HepG2 (cell line): ENCODE results near the gene MC1R. TPM values are rescaled to one million over a fixed set of nuclear protein-coding genes. Genes with fewer than 3 reads are reported as not detected.

Source experiments
- DPF2 ChIP-seq: sonication (generic); formaldehyde crosslinking; IDR thresholded peaks from 2 replicates; pipeline ENCODE4 v1.4.0; 2020; ENCODE audit warnings: mild to moderate bottlenecking, low read depth, missing genetic modification reagents, borderline replicate concordance
- ELF3 ChIP-seq: IDR thresholded peaks from 2 replicates; pipeline ENCODE4 v1.6.1; 2016; ENCODE audit warnings: missing genetic modification reagents, missing compliant biosample characterization
- KAT8 ChIP-seq: IDR thresholded peaks from 2 replicates; pipeline ENCODE4 v1.6.1; 2016; ENCODE audit warnings: missing genetic modification reagents, missing compliant biosample characterization
- MAFF ChIP-seq: IDR thresholded peaks from 2 replicates; pipeline ENCODE4 v1.6.1; 2011; ENCODE audit warnings: low read depth, low read length, improper control_type of control experiment
- NFE2L1 ChIP-seq: sonication (generic); formaldehyde crosslinking; IDR thresholded peaks from 2 replicates; pipeline ENCODE4 v1.4.0; 2020; ENCODE audit warnings: missing genetic modification reagents, mild to moderate bottlenecking, borderline replicate concordance
- NKX3-1 ChIP-seq: sonication (generic); formaldehyde crosslinking; IDR thresholded peaks from 2 replicates; pipeline ENCODE4 v1.5.0; 2020; ENCODE audit warnings: missing genetic modification reagents
- NPAS2 ChIP-seq: sonication (generic); formaldehyde crosslinking; IDR thresholded peaks from 2 replicates; pipeline ENCODE4 v1.8.0; 2022; ENCODE audit warnings: mild to moderate bottlenecking, missing genetic modification reagents, borderline replicate concordance
- SP140L ChIP-seq: sonication (generic); formaldehyde crosslinking; IDR thresholded peaks from 2 replicates; pipeline ENCODE4 v1.4.0; 2020; ENCODE audit warnings: missing genetic modification reagents, borderline replicate concordance
- SPEN ChIP-seq: sonication (generic); formaldehyde crosslinking; IDR thresholded peaks from 2 replicates; pipeline ENCODE4 v1.5.1; 2020; ENCODE audit warnings: low read depth, mild to moderate bottlenecking, missing genetic modification reagents
- STAG1 ChIP-seq: sonication (generic); formaldehyde crosslinking; IDR thresholded peaks from 2 replicates; pipeline ENCODE4 v1.4.0; 2020; ENCODE audit warnings: missing genetic modification reagents
- ZBTB46 ChIP-seq: sonication (generic); formaldehyde crosslinking; IDR thresholded peaks from 2 replicates; pipeline ENCODE4 v1.4.0; 2020; ENCODE audit warnings: mild to moderate bottlenecking, missing genetic modification reagents, borderline replicate concordance
- ZMYM2 ChIP-seq: sonication (generic); formaldehyde crosslinking; IDR thresholded peaks from 2 replicates; pipeline ENCODE4 v1.8.0; 2022; ENCODE audit warnings: mild to moderate bottlenecking, missing genetic modification reagents
- ZNF580 ChIP-seq: IDR thresholded peaks from 2 replicates; pipeline ENCODE4 v1.6.1; 2016; ENCODE audit warnings: low read depth, borderline replicate concordance
- ZNF615 ChIP-seq: sonication (generic); formaldehyde crosslinking; IDR thresholded peaks from 2 replicates; pipeline ENCODE4 v1.5.0; 2020; ENCODE audit warnings: mild to moderate bottlenecking, missing genetic modification reagents, borderline replicate concordance
- ZNF879 ChIP-seq: sonication (generic); formaldehyde crosslinking; IDR thresholded peaks from 2 replicates; pipeline ENCODE4 v1.8.1; 2023; ENCODE audit warnings: missing genetic modification reagents
- ZNF883 ChIP-seq: sonication (generic); formaldehyde crosslinking; IDR thresholded peaks from 2 replicates; pipeline ENCODE4 v1.5.1; 2020; ENCODE audit warnings: mild to moderate bottlenecking, missing genetic modification reagents; ENCODE audit errors: not compliant biosample characterization
- polyA plus RNA-seq, 8 experiments: library from polyadenylated mRNA; depleted of rRNA in 3 of 8; stranded (reverse) in 7 of 8; unstranded in 1 of 8; fragments of >200 nt; fragmentation: Illumina TruSeq in 4 of 8; extraction: Trizol in 4 of 8; gene quantifications; 2 replicates each; pipeline versions ENCODE4 v1.2.1 to v1.2.3, GENCODE V29; 2011 to 2016; ENCODE audit warnings: low read depth in 4 of 8, missing spikeins in 1 of 8, mixed read lengths in 1 of 8; ENCODE audit not compliant: insufficient read depth in 1 of 8
- total RNA-seq, 5 experiments: library from RNA; depleted of rRNA; stranded (reverse); fragments of >200 nt; fragmentation: Illumina TruSeq; extraction: Trizol; gene quantifications; 2 replicates each; pipeline ENCODE4 v1.2.3, GENCODE V29; 2016; ENCODE audit warnings: low read depth in 1 of 5
- TF ChIP-seq, protein P1 (sequence below): sonication (generic); formaldehyde crosslinking; conservative IDR thresholded peaks from 2 replicates; pipeline ENCODE4 v1.4.0; 2020; ENCODE audit warnings: missing genetic modification reagents
- TF ChIP-seq, protein P2 (sequence below): sonication (generic); formaldehyde crosslinking; IDR thresholded peaks from 2 replicates; pipeline ENCODE4 v1.4.0; 2020; ENCODE audit warnings: missing genetic modification reagents, borderline replicate concordance
- TF ChIP-seq, protein P3 (sequence below): sonication (generic); formaldehyde crosslinking; IDR thresholded peaks from 2 replicates; pipeline ENCODE4 v1.5.0; 2020; ENCODE audit warnings: missing genetic modification reagents

Gene MC1R
- total and polyA plus RNA-seq, 2 of the 13 experiments (the other 11 are each of a cell fraction or from before 2014, with no cell fraction given) = 9.1 to 14.8 TPM

DNA sequence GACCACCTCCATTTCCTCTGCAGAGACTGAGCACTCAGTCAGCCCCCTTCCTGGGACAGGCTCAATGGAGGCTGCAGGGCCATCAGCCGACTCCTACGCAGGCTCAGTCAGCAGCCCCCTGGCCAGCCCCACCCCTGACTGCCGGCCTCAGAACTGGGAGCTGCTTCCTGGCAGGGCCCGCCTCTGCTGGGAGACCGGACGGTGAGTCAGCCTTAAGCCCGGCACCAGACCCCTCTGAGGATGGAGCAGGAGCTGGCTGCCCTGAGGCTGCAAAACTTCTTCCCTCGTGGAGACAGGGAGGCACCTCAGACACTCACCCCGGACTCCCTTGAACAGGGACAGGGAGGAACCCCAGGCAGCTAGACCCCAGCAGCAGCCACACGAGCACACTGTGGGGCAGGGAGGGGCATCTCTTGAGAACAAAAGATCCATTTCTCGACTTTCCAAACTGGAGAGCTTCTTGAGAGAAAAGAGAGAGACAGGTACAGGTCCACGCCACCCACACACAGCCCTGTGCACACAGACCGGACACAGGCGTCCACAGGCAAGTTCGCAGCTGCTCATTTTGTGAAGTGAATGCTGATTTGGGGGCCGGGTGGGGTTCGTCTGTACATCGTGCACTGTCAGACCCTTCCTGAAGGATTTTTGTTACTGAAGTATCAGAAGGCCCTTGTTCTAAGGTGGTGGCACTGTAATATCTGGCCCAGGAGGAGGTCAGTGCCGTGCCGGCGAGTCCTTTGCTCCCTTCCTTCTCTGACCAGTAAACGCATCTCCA lies 3.2 kb downstream of the MC1R start (continued):
- TF ChIP-seq, protein P1, sequence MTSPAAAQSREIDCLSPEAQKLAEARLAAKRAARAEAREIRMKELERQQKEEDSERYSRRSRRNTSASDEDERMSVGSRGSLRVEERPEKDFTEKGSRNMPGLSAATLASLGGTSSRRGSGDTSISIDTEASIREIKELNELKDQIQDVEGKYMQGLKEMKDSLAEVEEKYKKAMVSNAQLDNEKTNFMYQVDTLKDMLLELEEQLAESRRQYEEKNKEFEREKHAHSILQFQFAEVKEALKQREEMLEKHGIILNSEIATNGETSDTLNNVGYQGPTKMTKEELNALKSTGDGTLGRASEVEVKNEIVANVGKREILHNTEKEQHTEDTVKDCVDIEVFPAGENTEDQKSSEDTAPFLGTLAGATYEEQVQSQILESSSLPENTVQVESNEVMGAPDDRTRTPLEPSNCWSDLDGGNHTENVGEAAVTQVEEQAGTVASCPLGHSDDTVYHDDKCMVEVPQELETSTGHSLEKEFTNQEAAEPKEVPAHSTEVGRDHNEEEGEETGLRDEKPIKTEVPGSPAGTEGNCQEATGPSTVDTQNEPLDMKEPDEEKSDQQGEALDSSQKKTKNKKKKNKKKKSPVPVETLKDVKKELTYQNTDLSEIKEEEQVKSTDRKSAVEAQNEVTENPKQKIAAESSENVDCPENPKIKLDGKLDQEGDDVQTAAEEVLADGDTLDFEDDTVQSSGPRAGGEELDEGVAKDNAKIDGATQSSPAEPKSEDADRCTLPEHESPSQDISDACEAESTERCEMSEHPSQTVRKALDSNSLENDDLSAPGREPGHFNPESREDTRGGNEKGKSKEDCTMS = no peak; the same call in 1 of the 2 replicates
- peak; percentile 66; the same call in 1 of the 2 replicates for TF ChIP-seq SPEN
- TF ChIP-seq DPF2 = peak; percentile 19; the same call in 1 of the 2 replicates
- peak; percentile 76; the same call in 1 of the 2 replicates for TF ChIP-seq NFE2L1 (CRISPR knock-in tag)
- no peak for TF ChIP-seq ZBTB46 (CRISPR knock-in tag)
- peak; percentile 68 for TF ChIP-seq KAT8 (CRISPR knock-in tag)
- TF ChIP-seq ZMYM2 (CRISPR knock-in tag) = 0 out of 2 replicates have a peak, but pooled peaks have one; percentile 53
- TF ChIP-seq ZNF580 = peak; percentile 60
- TF ChIP-seq ELF3 (CRISPR knock-in tag) = peak; percentile 72; the same call in 1 of the 2 replicates
- peak; percentile 35; the same call in 1 of the 2 replicates for TF ChIP-seq MAFF
- TF ChIP-seq, protein P2, sequence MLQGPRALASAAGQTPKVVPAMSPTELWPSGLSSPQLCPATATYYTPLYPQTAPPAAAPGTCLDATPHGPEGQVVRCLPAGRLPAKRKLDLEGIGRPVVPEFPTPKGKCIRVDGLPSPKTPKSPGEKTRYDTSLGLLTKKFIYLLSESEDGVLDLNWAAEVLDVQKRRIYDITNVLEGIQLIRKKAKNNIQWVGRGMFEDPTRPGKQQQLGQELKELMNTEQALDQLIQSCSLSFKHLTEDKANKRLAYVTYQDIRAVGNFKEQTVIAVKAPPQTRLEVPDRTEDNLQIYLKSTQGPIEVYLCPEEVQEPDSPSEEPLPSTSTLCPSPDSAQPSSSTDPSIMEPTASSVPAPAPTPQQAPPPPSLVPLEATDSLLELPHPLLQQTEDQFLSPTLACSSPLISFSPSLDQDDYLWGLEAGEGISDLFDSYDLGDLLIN (CRISPR knock-in tag) = no peak
- peak; percentile 95 for TF ChIP-seq ZNF615 (CRISPR knock-in tag)
- no peak for TF ChIP-seq SP140L (CRISPR knock-in tag)
- TF ChIP-seq STAG1 (CRISPR knock-in tag) = 0 out of 2 replicates have a peak, but pooled peaks have one; percentile 12
- TF ChIP-seq ZNF883 (CRISPR knock-in tag) = no peak
- no peak for TF ChIP-seq NPAS2 (CRISPR knock-in tag)
- peak; percentile 13; the same call in 1 of the 2 replicates for TF ChIP-seq NKX3-1 (CRISPR knock-in tag)
- TF ChIP-seq, protein P3, sequence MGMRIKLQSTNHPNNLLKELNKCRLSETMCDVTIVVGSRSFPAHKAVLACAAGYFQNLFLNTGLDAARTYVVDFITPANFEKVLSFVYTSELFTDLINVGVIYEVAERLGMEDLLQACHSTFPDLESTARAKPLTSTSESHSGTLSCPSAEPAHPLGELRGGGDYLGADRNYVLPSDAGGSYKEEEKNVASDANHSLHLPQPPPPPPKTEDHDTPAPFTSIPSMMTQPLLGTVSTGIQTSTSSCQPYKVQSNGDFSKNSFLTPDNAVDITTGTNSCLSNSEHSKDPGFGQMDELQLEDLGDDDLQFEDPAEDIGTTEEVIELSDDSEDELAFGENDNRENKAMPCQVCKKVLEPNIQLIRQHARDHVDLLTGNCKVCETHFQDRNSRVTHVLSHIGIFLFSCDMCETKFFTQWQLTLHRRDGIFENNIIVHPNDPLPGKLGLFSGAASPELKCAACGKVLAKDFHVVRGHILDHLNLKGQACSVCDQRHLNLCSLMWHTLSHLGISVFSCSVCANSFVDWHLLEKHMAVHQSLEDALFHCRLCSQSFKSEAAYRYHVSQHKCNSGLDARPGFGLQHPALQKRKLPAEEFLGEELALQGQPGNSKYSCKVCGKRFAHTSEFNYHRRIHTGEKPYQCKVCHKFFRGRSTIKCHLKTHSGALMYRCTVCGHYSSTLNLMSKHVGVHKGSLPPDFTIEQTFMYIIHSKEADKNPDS (CRISPR knock-in tag) = peak; percentile 81
- TF ChIP-seq ZNF879 (CRISPR knock-in tag) = 0 out of 2 replicates have a peak, but pooled peaks have one; percentile 1
